A549 (cell line): ENCODE results near the gene LRRC9. TPM values are rescaled to one million over a fixed set of nuclear protein-coding genes. Genes with fewer than 3 reads are reported as not detected.
A peak's percentile ranks its signal among the peaks of the same experiment; 100 is the strongest.

Source experiments
- ATAC-seq, 2 experiments: fragments of 200-7000 bp in 1 of 2; fragments of >200 bp in 1 of 2; cut with Nextera tagmentation in 1 of 2; cut with Tn5 transposase in 1 of 2; 3 replicates each; pipeline versions ENCODE4 v1.8.0 to v1.9.1; 2018 to 2020; ENCODE audit warnings: mild to moderate bottlenecking in 1 of 2, moderate library complexity in 1 of 2
- CTCF ChIA-PET: fragments of 300-600 bp; sonication (Branson Sonifier 250); formaldehyde crosslinking; extraction: SDS; loops from one replicate; lab custom pipeline; 2021; ENCODE audit warnings: antibody characterized with exemption, inconsistent platforms; lab: Yijun Ruan, JAX
- POLR2A ChIA-PET: fragments of 350-600 bp; formaldehyde crosslinking; extraction: SDS; loops from one replicate; lab custom pipeline; 2021; ENCODE audit warnings: antibody characterized with exemption, inconsistent platforms; lab: Yijun Ruan, JAX
- DNase-seq, 2 experiments: peaks; one replicate each; pipeline versions ENCODE4 v3.0.0 to v3.0.0-alpha.2; 2011 to 2016; ENCODE audit warnings: low read depth in 1 of 2, low spot score in 1 of 2
- FAIRE-seq: peaks from 2 replicates; lab custom pipeline; 2011; peaks lifted over from hg19 to GRCh38; lab: Jason Lieb, UNC
- H3K27ac ChIP-seq, 2 experiments: fragments of >200 bp; sonication (Bioruptor Twin); formaldehyde crosslinking; 3 replicates each; pipeline ENCODE4 v1.5.1; 2016 to 2017
- H3K4me1 ChIP-seq: fragments of >200 bp; sonication (Bioruptor Twin); formaldehyde crosslinking; 3 replicates; pipeline ENCODE4 v1.6.1; 2016
- H3K4me2 ChIP-seq: fragments of >200 bp; sonication (Bioruptor Twin); formaldehyde crosslinking; 3 replicates; pipeline ENCODE4 v1.6.1; 2016
- H3K4me3 ChIP-seq: fragments of >200 bp; sonication (Bioruptor Twin); formaldehyde crosslinking; 3 replicates; pipeline ENCODE4 v1.5.1; 2016
- H3K9me3 ChIP-seq: fragments of >200 bp; sonication (Bioruptor Twin); formaldehyde crosslinking; 3 replicates; pipeline ENCODE4 v1.6.1; 2016
- CBX2 ChIP-seq: fragments of 200-600 bp; sonication (generic); IDR thresholded peaks from 2 replicates; pipeline ENCODE4 v1.6.1; 2016; ENCODE audit warnings: low read depth, mild to moderate bottlenecking, borderline replicate concordance
- CHD2 ChIP-seq: fragments of 150-350 bp; IDR thresholded peaks from 2 replicates; pipeline ENCODE4 v1.6.1; 2014; ENCODE audit warnings: low read length; ENCODE audit not compliant: partially characterized antibody
- CTCF ChIP-seq: fragments of >200 bp; sonication (Bioruptor Twin); formaldehyde crosslinking; IDR thresholded peaks from 3 replicates; pipeline ENCODE4 v1.5.1; 2016
- EHF ChIP-seq: fragments of 250-450 bp; sonication (Bioruptor Pico); IDR thresholded peaks from 2 replicates; pipeline ENCODE4 v1.5.0; 2020; ENCODE audit warnings: mild to moderate bottlenecking
- EHMT2 ChIP-seq: fragments of 200-600 bp; sonication (generic); IDR thresholded peaks from 2 replicates; pipeline ENCODE4 v1.6.1; 2016; ENCODE audit warnings: antibody characterized with exemption, low read depth, mild to moderate bottlenecking, moderate library complexity
- EP300 ChIP-seq, 2 experiments: fragments of >200 bp; sonication (Bioruptor Twin); formaldehyde crosslinking; IDR thresholded peaks; 2 replicates in 1 of 2; 3 replicates in 1 of 2; pipeline ENCODE4 v1.6.1; 2016 to 2017
- FOSL2 ChIP-seq, 2 experiments: fragments of 450-650 bp in 1 of 2; fragments of >200 bp in 1 of 2; sonication (Bioruptor Twin) in 1 of 2; formaldehyde crosslinking; IDR thresholded peaks; 2 replicates each; pipeline versions ENCODE4 v1.5.0 to v1.6.1; 2016 to 2020; ENCODE audit warnings: mild to moderate bottlenecking in 1 of 2, moderate library complexity in 1 of 2
- HMGXB4 ChIP-seq: fragments of 250-450 bp; sonication (Bioruptor Pico); IDR thresholded peaks from 2 replicates; pipeline ENCODE4 v1.5.0; 2021; ENCODE audit warnings: mild to moderate bottlenecking, moderate library complexity, borderline replicate concordance
- KDM5A ChIP-seq: fragments of 200-600 bp; sonication (generic); IDR thresholded peaks from 2 replicates; pipeline ENCODE4 v1.6.1; 2016; ENCODE audit warnings: antibody characterized with exemption, mild to moderate bottlenecking
- MAFK ChIP-seq: fragments of 450-650 bp; IDR thresholded peaks from 2 replicates; pipeline ENCODE4 v1.6.1; 2014; ENCODE audit not compliant: partially characterized antibody
- PHF8 ChIP-seq: fragments of 200-600 bp; sonication (generic); IDR thresholded peaks from 2 replicates; pipeline ENCODE4 v1.6.1; 2016; ENCODE audit warnings: low read depth, mild to moderate bottlenecking, antibody characterized with exemption, moderate library complexity, borderline replicate concordance
- RCOR1 ChIP-seq: fragments of 150-350 bp; IDR thresholded peaks from 2 replicates; pipeline ENCODE4 v1.6.1; 2014; ENCODE audit warnings: antibody characterized with exemption, low read length, low read depth
- REST ChIP-seq: fragments of 200-600 bp; sonication (generic); IDR thresholded peaks from 2 replicates; pipeline ENCODE4 v1.6.1; 2016; ENCODE audit warnings: antibody characterized with exemption, mild to moderate bottlenecking, moderate library complexity
- SMC3 ChIP-seq: fragments of >200 bp; sonication (Bioruptor Twin); formaldehyde crosslinking; IDR thresholded peaks from 3 replicates; pipeline ENCODE4 v1.6.1; 2018; ENCODE audit warnings: inconsistent platforms
- SREBF2 ChIP-seq: fragments of 450-650 bp; IDR thresholded peaks from 2 replicates; pipeline ENCODE4 v1.6.1; 2014; ENCODE audit warnings: mild to moderate bottlenecking, moderate library complexity
- TFCP2L1 ChIP-seq: fragments of 250-450 bp; sonication (Bioruptor Pico); IDR thresholded peaks from 2 replicates; pipeline ENCODE4 v1.5.0; 2021; ENCODE audit warnings: mild to moderate bottlenecking
- USF2 ChIP-seq: fragments of 450-650 bp; IDR thresholded peaks from 2 replicates; pipeline ENCODE4 v1.6.1; 2014; ENCODE audit warnings: antibody characterized with exemption
- ZC3H11A ChIP-seq: fragments of 450-650 bp; IDR thresholded peaks from 2 replicates; pipeline ENCODE4 v1.6.1; 2014; ENCODE audit warnings: antibody characterized with exemption, mild to moderate bottlenecking
- ZFP36 ChIP-seq: fragments of 450-650 bp; IDR thresholded peaks from 2 replicates; pipeline ENCODE4 v1.6.1; 2014; ENCODE audit warnings: borderline replicate concordance; ENCODE audit not compliant: partially characterized antibody
- WGBS: methylation state at CpG from one replicate; pipeline ENCODE4 v1.1.6; 2017; ENCODE audit errors: missing lambda C conversion rate; 5-methylcytosine and 5-hydroxymethylcytosine counted together
- polyA plus RNA-seq, 4 experiments: library from polyadenylated mRNA; depleted of rRNA in 3 of 4; stranded (reverse); fragments of >200 nt; fragmentation: RNase III in 1 of 4; extraction: RNeasy Plus Mini Kit Qiagen cat#74134 plus additional on column Dnase treatment in 1 of 4; gene quantifications; 2 replicates in 3 of 4; 3 replicates in 1 of 4; pipeline ENCODE4 v1.2.3, GENCODE V29; 2011 to 2017

LRRC9 gene
- polyA plus RNA-seq, 2 of the 4 experiments (the other 2 are of a cell fraction), result not detected

- Histone ChIP-seq H3K4me2 (no peak overlapping the region), H3K4me3 (no peak overlapping the region), H3K4me1 (peaks cover 14% of the 10 kb centered on the region), H3K9me3 (no peaks in the 10 kb centered on the region), H3K27ac (no peak overlapping the region)
- CTCF ChIA-PET, result interaction anchor here (0.6 to 1.9 kb wide), 2 partner anchors 24 to 76 kb away, joined by 5 to 8 read pairs; partner anchors contain the start of gene DHRS7
- DNase-seq, result no peak
- WGBS, result 39% methylated on average over 4 of the region's 4 CpGs
- POLR2A ChIA-PET, result interaction anchor here (1.3 kb wide), 1 partner anchor 160 kb away, joined by 6 read pairs; the partner anchor contains the start of gene PPM1A
- no peak for ATAC-seq
- no peak for FAIRE-seq
- TF ChIP-seq HMGXB4 (CRISPR knock-in tag), result no peak
- TF ChIP-seq MAFK, result no peak
- no peak for TF ChIP-seq KDM5A
- TF ChIP-seq EHF (CRISPR knock-in tag), result no peak
Measured at GRCh38 chr14:60089221-60089620, 169.3 kb downstream of the LRRC9 start.

GRCh38 chr14:60090864-60091519 lies 171.0 kb downstream of the LRRC9 start:
- Histone ChIP-seq H3K4me2 (peak overlapping the region; percentile 89), H3K4me1 (peaks cover 31% of the 10 kb centered on the region), H3K9me3 (no peaks in the 10 kb centered on the region), H3K27ac (peak overlapping the region; percentile 92 to 97)
- ChIA-PET CTCF (interaction anchor here (0.6 to 1.9 kb wide), 6 partner anchors 60 to 79 kb away, joined by 3 to 8 read pairs (median 4); partner anchors contain the start of gene DHRS7), POLR2A (interaction anchor here (0.6 to 2.5 kb wide), 6 partner anchors 10 to 607 kb away, joined by 3 to 20 read pairs (median 6); partner anchors contain the start of genes JKAMP, L3HYPDH and PPM1A)
- DNase-seq, result peak; percentile 51 to 58
- peak; percentile 15 to 20; a peak in 4 of 6 replicates for ATAC-seq
- no peak for FAIRE-seq
- no peak for TF ChIP-seq SREBF2
- peak; percentile 76 for TF ChIP-seq MAFK
- no peak for TF ChIP-seq CTCF
- TF ChIP-seq, all 56 proteins: peak for 1
- peak overlapping the region; percentile 72 for H3K4me3 ChIP-seq
- WGBS, result 20% methylated on average over 16 of the region's 16 CpGs

GRCh38 chr14:60091550-60092525 lies 171.9 kb downstream of the LRRC9 start, which contains the start of gene PCNX4:
Gene PCNX4 (plus strand): TSS chr14:60091923. CDS start chr14:60107639, 15,716 bp downstream.
- peak within 1 kb of the TSS; percentile 72 for H3K4me3 ChIP-seq
- peak within 1 kb of the TSS; percentile 89 for H3K4me2 ChIP-seq
- H3K4me1 ChIP-seq, result peaks cover 31% of the 10 kb centered on the region
- H3K27ac ChIP-seq, result peak within 1 kb of the TSS; percentile 92 to 97
- no peaks in the 10 kb centered on the region for H3K9me3 ChIP-seq
- under 1% methylated on average over 39 of the region's 88 CpGs for WGBS
- ChIA-PET CTCF (interaction anchor here (0.5 to 1.5 kb wide), 6 partner anchors 28 to 236 kb away, joined by 3 to 7 read pairs (median 4); no protein-coding TSS in a partner anchor), POLR2A (interaction anchor here (0.9 to 2.5 kb wide), 7 partner anchors 17 to 608 kb away, joined by 4 to 19 read pairs (median 5); partner anchors contain the start of genes DHRS7, JKAMP, L3HYPDH and PPM1A)
- peak; percentile 79 for FAIRE-seq
- peak; percentile 86 to 99 for DNase-seq
- ATAC-seq, result peak; percentile 96 to 97
- TF ChIP-seq CBX2 (no peak), ZFP36 (no peak), FOSL2 (IDR thresholded peaks at IDR 0.05) (no peak), FOSL2 (CRISPR knock-in tag; IDR thresholded peaks at IDR 0.05) (peak; percentile 42; the same call in 1 of the 2 replicates), PHF8 (peak; percentile 90), EHMT2 (no peak), KDM5A (no peak), ZC3H11A (no peak), RCOR1 (no peak), USF2 (no peak; the same call in 1 of the 2 replicates), EP300 (IDR thresholded peaks at IDR 0.05) (no peak), TFCP2L1 (CRISPR knock-in tag) (peak; percentile 49; the same call in 1 of the 2 replicates), MAFK (no peak), SMC3 (no peak), CHD2 (no peak), REST (no peak)
